GM19238 (cell line): Measurements from ENCODE around the gene MEF2D.

Experiments used
- DNase-seq: peaks from one replicate; pipeline ENCODE4 v3.0.0; 2011; ENCODE audit warnings: low spot score; ENCODE audit not compliant: insufficient read length

Gene MEF2D

DNA sequence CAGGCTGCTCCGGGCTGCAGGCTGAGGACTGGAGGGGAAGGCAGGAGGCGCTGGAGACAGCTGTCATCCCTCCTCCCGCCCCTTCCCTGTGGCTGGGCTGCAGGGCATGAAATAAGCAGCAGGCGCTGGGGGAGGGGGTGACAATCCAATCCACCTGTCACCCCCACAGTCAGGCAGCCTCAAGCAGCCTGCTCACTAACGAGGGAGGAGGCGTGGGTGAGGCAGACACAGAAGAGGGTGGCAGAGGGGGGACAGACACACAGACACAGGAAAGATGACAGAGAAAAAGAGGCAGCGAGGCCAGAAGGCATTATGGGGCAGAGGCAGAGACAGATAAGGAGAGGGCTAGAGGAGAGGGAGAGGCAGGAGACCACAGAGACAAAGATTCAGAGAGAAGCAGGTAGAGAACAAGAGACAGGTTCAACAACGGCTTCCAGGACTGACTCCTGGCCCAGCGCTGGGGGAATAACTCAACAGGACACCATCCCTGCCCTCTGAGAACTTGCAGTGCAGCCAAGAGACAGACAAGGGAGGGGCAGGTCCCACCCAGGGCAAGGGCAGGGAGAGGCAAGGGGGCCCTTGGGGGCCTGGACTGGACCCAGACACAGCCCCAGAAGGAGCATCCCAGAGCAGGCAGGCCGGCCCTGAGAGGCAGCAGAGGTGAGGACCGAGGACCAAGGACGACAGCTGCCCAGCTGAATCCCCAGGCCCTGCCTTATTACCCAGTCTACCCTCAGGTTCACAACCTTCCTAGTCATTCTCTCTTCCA, 11.2 kb downstream of the MEF2D start:
- peak; percentile 66 for DNase-seq

DNA sequence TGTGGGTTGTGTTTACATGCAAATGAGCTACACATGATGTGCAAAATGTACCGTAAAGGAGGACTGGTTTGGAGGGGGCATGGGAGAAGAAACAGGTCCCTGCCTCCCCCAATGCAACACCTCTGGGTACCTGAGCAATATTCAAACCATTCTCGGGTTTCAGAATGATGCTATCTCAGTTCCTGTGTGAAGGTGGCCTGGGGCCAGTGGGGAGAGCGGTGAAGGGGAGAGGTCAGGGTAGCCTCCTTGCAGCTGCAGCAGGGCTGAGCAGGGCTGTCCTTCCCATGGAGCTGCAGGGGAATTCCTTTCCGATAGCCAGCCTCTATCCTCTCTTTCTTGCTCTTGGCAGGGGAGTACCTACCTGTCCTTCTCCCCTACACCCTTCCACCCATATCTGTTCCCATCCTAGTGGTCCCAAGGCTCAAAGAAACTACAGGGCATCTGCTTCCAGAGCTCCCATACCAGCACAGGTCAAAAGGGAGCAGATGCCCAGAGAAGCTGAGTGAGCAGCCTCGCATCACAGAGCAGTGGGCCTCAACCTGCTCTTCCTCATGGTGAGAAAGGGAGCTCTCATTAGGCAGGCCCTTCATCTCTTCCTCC, 11.9 kb downstream of the MEF2D start:
- peak; percentile 77 for DNase-seq

DNA sequence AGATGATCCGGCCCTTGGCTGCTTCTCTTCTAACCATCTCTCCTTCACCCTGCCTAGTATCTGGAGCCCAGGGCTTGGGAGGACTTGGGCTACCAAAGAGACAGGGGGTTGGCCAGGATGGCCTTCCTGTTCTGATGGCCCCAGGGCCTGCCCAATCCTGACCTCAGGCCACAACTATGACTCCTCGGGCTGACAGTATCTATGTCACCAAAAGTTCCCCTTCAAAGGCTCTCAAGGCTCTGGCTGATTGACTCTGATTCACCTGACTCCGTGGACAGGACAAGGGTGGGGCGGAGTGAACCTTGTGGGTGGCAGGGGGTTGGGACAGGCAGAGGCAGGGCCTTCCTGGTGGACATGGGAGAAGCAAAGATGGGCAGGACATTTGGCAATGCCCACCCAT, 12.7 kb downstream of the MEF2D start:
- DNase-seq = no peak

DNA sequence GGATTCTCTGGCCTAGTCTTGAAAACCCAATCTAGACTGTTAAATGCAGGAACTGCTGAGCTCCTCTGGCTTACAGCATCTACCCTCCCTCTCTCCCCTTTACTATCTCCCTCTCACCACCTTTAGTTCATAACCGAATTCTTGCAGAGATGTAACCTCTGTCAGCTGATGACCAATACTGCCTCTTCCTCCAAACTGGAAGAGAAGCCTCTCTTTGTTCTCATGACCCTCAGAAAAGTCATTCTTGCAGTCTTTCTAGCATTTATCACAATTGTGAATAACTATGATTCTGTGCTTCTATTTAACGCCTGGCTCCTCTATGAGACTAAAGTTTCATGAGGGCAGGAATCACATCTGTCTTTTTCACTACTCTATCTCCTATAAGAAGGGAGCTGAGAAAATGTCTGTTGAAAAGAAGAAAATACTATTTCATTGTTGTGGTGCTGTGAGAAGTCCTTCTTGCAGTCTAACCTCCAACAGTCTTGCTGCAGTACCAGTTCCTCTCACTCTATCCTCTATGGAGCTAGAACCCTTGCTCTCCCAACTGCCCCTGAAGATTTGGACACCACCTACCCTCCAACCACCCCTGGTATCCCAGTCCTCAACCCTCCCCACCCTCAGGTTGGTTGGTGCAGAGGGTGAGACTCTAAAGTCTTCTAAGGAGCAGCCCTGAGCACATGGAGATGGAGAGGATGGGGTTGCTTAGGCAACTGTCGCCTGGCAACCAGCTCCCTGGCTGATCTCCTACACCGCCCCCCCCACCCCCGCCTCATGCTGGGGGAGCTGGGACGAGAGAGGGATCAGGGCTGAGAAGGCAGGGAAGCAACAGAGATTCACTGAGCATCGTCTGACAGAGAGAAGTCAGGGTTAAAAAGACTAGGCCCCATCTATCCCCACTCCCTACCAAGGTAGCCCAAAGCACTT, 13.9 kb downstream of the MEF2D start:
- no peak for DNase-seq

DNA sequence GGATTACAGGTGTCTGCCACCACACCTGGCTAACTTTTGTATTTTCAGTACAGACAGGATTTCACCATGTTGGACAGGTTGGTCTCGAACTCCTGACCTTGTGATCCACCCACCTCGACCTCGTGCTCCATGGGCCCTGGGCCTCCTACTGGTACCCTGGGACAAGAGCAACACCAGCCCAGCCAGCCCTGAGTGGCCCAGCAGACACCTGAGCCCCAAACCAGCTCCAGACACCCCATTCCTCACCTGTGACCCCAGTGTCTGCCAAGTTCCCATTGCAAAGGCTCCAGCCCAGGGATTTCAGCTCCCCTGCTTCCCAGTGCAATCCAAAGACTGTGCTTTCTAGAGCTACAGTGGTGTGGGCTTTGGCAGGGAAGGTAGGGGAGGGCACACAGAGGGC, 14.6 kb downstream of the MEF2D start:
- no peak for DNase-seq

DNA sequence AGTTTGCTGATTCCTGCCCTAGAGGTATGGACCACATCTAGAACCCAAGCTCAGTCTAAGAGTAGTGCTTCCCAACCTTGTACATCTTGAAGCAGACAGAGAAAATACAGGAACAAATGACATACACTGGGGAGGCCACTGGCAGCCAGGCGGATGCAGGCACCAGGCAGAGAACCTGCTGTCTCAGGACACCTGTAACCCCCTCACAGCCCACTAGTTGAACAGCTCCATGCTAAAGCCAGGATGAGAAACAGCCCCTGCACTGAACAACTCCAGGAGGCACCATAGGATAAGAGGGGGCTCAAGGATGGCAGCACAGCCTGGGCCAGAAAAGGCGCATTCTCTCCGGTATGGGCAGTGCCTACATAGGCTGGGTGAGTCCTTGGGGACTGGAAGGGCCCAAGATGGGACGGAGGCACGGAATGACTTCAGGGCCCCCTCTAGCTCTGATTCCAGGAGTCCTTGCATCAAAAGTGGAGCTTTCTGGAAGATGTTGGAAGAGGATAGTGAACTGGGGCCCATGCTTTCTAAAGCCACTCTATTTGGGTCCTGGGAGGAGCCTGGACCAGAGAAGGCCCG, 16.0 kb downstream of the MEF2D start:
- DNase-seq = no peak

DNA sequence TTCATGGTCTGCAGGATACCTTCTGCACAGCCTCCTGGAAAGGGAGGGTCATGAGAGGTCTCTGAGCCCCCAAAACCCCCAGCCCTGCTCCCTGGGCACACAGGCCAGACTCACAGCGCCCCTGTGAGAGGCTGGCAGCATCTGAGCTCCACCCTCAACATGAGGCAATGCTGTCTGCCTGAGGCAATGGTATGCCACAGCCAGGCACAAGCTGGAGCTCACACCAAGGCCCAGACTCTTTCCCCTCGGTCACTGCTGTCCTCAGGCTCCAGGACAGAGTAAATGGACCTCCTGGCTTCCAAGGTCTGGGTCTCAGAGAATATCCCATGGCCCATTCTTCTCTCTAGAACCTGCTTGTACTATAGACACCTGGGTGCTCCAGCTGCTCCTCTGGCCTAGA, 17.2 kb downstream of the MEF2D start:
- no peak for DNase-seq

DNA sequence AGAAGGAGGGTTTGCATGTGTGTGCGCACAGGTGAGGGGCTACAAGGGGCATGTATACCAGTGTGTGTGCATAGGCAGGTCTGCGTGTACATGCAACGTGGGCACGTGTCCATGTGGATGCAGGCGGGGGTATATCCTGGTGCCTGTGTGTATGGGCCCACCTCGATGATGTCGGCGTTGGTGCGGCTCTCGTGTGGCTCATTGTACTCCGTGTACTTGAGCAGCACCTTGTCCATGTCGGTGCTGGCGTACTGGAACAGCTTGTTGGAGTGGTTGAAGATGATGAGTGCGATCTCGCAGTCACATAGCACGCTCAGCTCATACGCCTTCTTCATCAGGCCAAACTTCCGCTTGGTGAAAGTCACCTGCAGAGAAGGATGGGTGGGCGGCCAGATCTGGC, 18.3 kb downstream of the MEF2D start:
- DNase-seq = no peak

DNA sequence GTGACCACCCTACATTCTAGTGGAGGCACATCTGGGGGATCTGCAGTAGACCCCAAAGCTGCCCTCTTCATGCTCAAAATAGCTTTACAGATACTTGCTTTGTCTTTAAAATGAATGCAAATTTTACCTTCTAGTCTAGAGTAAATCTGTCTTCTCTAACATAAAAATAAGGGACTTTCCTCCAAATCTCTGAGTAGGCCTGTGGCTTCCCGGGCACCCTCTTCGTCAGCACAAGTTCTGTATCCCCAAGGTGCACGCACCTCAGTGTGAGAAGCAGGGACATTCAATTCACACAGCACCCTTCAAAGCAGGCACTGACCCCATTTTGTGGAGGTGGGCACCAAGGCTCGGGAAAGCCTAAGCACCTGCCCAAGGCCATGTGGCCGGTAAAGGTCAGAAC, 19.0 kb downstream of the MEF2D start:
- no peak for DNase-seq

DNA sequence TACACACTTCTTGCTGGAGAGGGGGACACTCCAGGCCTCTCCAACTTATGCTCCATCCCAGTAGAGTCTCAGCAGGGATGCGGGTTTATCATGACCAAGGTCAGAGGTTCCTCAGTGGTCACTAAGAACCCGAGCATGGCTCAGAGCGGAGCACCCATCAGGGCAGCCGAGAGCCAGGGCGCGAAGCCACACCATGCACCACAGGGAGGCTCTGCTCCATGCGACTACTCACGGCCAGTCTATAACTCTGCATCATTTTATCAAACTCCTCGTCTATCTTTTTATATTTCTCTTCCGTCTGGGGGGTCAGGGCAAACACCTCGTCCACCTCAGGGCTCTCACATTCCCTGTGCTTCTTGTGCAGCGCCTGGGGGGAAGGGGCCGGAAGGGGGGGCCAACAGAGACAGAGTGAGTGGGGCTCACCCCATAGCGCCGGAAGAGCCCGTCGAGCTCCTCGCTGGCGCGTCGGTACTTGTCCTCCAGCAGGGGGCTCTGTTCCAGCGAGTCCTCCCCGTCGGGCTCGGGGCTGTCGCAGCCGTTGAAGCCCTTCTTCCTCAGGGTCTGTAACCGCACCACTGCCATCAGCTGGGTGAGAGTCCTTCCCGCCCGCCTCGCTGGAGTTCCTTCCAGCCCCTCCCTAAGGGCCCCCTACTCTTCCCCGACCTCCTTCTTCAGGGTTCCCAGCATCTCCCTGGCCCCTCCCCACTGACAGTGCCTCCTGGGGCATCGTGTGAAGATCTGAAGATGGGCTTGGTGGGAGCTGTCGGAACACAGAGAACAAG, 20.0 kb downstream of the MEF2D start:
- DNase-seq = peak; percentile 90

DNA sequence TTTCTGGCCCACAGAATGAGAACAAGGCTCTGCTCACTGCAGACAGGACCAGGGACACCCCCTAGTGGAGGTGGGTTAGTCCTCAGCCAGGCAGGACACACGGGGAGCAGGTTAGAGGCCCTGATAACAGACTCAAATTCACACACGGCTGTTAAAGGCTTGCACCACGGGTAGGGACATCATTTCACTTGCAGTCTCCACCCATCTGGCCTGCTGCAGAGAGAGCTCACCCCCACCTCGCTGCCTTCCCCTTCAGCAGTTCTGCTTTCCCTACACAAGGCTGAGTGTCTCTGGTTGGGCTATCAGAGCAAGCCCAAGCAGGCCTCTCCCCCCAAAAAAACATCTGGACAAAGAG, 20.6 kb downstream of the MEF2D start:
- no peak for DNase-seq

DNA sequence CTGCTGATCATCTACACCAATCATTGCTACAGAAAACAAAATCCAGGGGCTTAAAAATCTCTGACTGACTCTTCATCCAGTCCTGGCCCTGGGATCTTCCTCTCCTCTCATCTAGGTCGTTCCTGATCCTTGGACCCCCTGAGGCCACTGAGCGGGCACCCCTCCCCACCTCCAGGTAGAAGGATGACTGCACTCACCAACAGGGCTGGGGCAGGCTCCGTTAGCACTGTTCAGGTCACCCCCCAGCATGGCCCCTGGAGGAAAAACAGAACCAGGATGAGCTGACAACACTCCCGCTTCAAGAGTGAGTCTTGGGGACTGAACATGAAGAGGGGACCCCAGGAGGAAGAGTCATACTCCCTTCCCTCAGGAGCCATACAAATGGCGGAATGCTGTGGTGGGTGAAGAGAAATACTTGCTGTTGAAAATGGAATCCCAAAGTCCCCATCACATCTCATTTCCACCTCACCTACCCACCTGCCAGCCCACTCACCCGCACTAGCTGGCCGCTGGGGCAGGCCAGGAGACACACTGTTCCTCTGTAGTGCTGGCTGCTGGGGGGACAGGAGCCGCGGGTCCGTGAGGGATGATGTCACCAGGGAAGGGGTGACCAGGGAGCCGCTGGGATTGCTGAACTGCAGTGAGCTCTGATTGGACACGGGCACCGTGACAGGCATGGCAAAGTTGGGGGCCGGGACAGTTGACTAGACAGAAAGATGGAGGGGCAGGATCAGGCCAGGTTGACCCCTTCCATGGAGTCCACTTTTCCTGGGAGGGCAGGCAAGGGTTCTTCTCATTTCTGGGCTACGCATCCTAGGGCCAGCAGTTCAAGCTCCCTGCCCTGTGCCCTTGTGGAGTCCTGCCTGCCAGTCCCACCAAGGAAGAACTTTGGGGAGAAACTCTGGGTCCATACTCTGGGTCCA, 21.2 kb downstream of the MEF2D start:
- no peak for DNase-seq

DNA sequence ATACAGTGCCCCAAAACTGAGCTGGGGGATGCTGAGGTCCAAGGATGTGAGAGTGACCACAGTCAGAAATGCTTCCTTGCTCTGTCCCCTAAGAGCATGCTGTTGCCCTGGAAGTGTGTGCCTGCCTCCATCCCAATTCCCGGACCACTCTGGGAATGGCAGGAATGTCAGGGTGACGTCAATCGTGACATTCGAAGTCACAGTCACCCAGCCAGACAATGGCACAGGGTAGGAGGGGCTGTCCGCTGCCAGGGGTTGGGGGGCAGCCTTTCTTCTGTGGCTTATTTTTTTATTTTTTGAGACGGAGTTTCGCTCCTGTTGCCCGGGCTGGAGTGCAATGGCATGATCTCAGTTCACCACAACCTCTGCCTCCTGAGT, 22.3 kb downstream of the MEF2D start:
- DNase-seq = no peak

DNA sequence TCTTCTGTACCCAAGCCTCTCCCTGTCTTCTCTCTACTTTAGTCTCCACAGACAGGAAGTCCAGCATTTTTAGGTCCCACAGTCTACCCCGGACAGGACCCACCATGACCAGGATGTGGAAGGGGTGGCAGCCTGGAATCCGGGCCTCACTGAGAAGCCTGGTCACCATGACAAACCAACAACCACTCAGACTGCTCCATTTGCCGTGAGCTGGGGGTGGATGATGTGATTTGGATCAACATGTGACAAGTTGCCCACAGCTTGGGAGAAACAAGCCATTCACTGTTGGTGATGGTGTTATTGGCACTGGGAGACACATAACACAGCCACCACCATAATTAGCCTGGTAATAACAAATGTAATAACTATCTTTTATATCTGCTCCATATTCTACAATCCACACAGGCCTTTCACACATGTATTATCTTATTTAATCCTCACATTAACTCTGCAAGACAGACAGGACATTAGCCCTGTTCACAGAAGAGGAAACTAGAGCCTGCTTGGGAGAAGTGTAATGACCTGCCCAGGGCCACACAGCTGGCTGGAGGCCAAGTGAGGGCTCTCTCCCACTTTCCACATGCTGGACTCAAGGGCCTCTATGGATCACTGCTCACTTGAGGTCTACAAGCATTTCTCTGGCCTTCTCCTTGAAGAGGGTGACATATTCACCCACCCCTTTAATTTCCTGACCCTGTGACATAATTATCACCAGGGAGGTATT, 22.9 kb downstream of the MEF2D start:
- no peak for DNase-seq

DNA sequence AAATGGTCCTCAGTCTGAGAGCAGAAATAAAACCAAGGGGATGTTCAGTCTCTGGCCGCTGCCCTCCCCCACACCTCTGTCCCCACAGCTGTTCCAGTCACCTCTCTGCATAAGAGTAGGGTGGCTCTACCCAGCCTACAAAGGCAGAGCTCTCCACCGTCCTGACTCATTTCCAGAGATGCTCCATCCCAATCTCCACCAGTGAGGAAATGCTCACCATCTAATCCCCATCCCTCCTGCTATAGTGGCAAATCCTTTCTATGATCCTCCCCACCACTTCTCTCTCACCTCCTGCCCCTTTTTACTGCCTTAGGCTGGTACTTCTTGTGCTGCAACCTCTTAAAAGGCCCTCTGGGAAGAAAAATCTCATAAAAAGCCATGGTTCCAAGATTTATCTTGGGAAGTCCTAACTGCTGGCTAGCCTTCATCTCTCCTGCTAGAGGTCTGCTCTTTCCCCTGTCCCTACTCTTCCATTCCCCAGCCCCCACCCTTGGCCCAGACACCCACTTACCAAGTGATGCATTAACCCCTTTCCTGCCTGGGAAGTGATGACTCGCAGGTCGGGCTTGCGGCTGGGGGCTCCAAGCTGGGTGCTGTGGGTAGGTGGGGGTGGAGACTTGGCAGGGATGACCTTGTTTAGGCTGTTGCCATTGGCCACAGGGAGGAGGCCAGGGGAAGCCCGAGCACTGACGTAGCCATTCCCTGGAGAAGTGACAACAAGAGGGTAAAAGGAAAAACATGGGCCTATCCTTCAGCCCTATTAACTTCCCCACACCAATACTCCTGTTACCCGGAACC, 23.9 kb downstream of the MEF2D start:
- DNase-seq = no peak

DNA sequence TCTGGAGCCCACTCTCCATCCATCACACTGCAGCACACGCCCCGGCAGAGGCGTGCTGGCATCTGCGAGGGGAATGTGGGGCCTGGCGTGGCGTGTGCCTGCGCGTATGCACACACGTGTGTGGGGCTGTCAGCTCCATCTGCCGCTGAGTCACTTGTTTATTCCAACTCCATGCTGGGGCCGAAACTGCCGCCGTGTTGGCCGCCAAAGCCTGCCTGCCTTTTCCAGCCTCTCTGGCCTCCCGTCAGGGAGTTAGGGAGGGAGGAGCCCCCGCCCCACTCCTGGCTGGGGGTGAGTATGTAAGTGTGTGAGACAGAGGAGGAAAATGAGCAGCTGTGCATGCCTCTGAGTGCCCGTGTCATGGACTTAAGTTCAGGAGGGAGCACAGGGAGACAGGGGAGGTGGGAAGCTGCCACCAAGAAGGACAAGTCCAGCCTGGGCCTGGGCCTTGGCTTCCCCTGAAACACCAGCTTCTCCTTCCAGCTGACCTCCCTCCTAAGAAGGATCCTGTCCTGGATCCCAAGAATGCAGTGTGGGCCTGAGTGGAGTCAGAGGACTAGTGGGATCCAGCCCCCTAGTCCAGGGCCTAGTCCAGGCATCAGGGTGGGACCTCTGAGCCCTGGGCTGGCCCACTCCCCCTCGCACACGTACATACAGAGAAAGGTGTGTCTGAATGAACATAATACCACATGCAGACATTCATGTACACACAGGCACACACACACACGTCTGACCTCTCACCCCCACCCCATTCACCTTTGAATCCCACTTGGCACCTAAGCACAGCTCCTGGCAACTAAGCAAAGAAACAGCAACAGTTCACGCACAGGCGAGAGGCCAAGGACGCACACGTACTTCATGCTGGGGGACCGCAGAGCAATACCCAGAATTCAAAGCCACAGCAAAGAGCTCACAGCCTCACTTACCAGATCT, 24.7 kb downstream of the MEF2D start:
- no peak for DNase-seq

DNA sequence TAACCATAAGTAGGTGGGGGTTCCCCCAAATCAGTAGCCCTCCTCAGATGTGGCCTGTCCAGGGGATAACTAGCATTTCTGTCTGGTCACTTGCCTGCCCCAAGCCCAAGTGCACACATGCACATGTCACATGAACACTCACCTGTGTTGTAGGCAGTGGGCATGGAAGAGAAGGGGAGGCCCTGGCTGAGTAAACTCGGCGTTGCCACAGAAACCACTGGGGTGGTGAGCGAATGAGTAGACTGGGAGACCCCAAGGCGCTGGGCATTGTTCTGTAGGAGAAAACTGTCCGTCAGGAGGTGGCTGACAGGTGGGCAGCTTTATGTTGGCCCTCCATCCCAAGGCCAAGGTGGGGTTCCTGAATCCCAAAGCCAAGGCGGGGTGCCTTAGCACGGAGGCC, 25.6 kb downstream of the MEF2D start:
- no peak for DNase-seq
